PC-9 (cell line): Measurements from ENCODE around the gene ENSA.

ENCODE experiments used
- EZH2 ChIP-seq: fragments of 200-600 bp; sonication (generic); IDR thresholded peaks from 2 replicates; pipeline ENCODE4 v1.8.0; 2017; ENCODE audit warnings: antibody characterized with exemption, low read depth
- TF ChIP-seq, protein P1 (sequence below): fragments of 200-600 bp; sonication (generic); conservative IDR thresholded peaks from 2 replicates; pipeline ENCODE4 v1.6.1; 2017; ENCODE audit warnings: mixed run types, antibody characterized with exemption, mild to moderate bottlenecking, moderate library complexity

DNA sequence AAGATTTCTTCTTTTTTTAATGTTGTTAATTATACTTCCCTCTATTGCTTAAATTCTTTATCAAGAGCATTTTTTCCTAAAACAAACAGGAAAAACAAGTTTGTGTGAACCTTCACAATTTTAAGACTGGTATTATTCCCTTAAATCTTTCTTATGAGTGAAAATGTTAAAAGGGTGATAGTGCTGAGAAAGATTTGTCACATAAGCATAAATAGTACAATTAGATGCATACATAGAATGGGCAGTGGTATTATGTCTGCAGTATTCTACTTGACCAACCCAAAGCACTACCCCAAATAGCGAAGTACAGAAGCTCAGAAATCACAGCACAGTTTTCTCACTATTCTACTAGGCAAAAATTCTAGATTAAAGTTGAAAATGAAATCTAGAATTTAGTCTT lies 49.6 kb upstream of the ENSA start:
- TF ChIP-seq EZH2: no peak
- TF ChIP-seq, protein P1, sequence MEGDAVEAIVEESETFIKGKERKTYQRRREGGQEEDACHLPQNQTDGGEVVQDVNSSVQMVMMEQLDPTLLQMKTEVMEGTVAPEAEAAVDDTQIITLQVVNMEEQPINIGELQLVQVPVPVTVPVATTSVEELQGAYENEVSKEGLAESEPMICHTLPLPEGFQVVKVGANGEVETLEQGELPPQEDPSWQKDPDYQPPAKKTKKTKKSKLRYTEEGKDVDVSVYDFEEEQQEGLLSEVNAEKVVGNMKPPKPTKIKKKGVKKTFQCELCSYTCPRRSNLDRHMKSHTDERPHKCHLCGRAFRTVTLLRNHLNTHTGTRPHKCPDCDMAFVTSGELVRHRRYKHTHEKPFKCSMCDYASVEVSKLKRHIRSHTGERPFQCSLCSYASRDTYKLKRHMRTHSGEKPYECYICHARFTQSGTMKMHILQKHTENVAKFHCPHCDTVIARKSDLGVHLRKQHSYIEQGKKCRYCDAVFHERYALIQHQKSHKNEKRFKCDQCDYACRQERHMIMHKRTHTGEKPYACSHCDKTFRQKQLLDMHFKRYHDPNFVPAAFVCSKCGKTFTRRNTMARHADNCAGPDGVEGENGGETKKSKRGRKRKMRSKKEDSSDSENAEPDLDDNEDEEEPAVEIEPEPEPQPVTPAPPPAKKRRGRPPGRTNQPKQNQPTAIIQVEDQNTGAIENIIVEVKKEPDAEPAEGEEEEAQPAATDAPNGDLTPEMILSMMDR: no peak
